HG03469 (cell line): ENCODE data around the gene REPS2.
"Not testable (repeated sequence)": the region's sequence is repeated elsewhere in the genome, so short reads cannot be mapped to it uniquely, and the experiment has no call there.

Experiments
- ATAC-seq: cut with Tn5 transposase; IDR thresholded peaks from one replicate; pipeline ENCODE4 v1.9.1; 2021; ENCODE audit warnings: mild to moderate bottlenecking, moderate library complexity, moderate number of reproducible peaks; ENCODE audit not compliant: unreplicated experiment

Gene REPS2

GRCh38 chrX:16962661-16963060 lies 16.2 kb downstream of the REPS2 start:
- ATAC-seq: not testable (repeated sequence)

GRCh38 chrX:16963216-16963615 lies 16.8 kb downstream of the REPS2 start:
- no peak for ATAC-seq

GRCh38 chrX:16964976-16965375 lies 18.5 kb downstream of the REPS2 start:
- ATAC-seq: not testable (repeated sequence)

- no peak for ATAC-seq
Observed at GRCh38 chrX:16966752-16967448, 20.4 kb downstream of the REPS2 start.

- ATAC-seq: not testable (repeated sequence)
Observed at GRCh38 chrX:16968753-16969152, 22.3 kb downstream of the REPS2 start.

GRCh38 chrX:16970977-16971376 lies 24.5 kb downstream of the REPS2 start:
- ATAC-seq: no peak

- ATAC-seq: no peak
Observed at GRCh38 chrX:16971694-16972093, 25.2 kb downstream of the REPS2 start.

- ATAC-seq: no peak
Observed at GRCh38 chrX:16975233-16975632, 28.8 kb downstream of the REPS2 start.

- ATAC-seq: no peak
Observed at GRCh38 chrX:16977771-16978170, 31.3 kb downstream of the REPS2 start.

GRCh38 chrX:16978193-16978984 lies 31.9 kb downstream of the REPS2 start:
- no peak for ATAC-seq

- ATAC-seq: no peak
Observed at GRCh38 chrX:16979226-16979625, 32.8 kb downstream of the REPS2 start.

- no peak for ATAC-seq
Observed at GRCh38 chrX:16981209-16981608, 34.8 kb downstream of the REPS2 start.

GRCh38 chrX:16981980-16982379 lies 35.5 kb downstream of the REPS2 start:
- ATAC-seq: no peak

GRCh38 chrX:16983051-16983450 lies 36.6 kb downstream of the REPS2 start:
- ATAC-seq: no peak

GRCh38 chrX:16985286-16985685 lies 38.8 kb downstream of the REPS2 start:
- no peak for ATAC-seq

GRCh38 chrX:16986169-16986568 lies 39.7 kb downstream of the REPS2 start:
- no peak for ATAC-seq

- ATAC-seq: no peak
Observed at GRCh38 chrX:16989750-16990149, 43.3 kb downstream of the REPS2 start.

GRCh38 chrX:16990839-16991238 lies 44.4 kb downstream of the REPS2 start:
- ATAC-seq: no peak

GRCh38 chrX:16992445-16992844 lies 46.0 kb downstream of the REPS2 start:
- ATAC-seq: no peak

- ATAC-seq: no peak
Observed at GRCh38 chrX:16992951-16993350, 46.5 kb downstream of the REPS2 start.

GRCh38 chrX:16993791-16994318 lies 47.4 kb downstream of the REPS2 start:
- no peak for ATAC-seq

- no peak for ATAC-seq
Observed at GRCh38 chrX:16994736-16995135, 48.3 kb downstream of the REPS2 start.
